Measurements from ENCODE around the gene DNAJC17.

DNAJC17 gene

DNA sequence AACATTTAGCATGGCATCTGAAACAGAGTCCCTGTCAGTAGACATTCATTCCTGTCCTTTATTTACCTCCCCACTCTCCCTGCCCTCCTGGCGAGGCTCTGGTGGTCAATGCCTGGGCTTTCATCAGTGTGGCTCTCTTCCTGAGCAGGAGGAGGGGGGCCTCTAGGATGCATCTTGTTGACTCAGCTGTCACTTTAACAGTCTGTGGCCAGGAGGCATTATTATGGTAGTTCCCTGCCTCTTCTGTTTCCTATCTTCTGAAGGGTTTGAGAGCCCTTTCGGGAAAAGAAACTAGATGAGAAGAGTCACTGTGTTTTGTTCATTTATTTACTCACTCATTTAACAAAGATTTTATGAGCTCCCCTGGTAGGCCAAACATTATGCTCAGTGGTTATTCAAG lies 23.6 kb upstream of the DNAJC17 start:
- DNase-seq (ENCODE audit: low read depth in 3 of 3) = no peak

DNA sequence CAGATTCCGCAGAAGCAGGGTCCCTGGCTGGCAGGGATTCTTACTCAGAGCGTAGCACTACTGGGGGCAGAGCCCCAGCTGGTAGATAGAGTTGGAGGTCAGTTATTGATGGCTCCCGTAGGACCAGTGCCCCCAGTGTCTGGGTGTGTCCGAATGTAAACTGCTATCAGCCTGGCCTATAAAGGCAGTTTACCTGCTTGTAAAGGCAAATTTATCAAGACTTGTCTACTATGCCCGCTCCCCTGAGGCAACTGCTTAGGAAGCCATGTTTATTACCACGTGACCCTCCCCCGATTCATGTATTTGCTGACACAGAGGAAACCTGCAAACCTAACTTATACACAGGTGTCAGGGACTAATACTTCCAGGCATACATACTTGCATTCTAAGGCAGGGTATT lies 21.8 kb upstream of the DNAJC17 start:
- no peak for DNase-seq (ENCODE audit: low read depth in 3 of 3)

DNA sequence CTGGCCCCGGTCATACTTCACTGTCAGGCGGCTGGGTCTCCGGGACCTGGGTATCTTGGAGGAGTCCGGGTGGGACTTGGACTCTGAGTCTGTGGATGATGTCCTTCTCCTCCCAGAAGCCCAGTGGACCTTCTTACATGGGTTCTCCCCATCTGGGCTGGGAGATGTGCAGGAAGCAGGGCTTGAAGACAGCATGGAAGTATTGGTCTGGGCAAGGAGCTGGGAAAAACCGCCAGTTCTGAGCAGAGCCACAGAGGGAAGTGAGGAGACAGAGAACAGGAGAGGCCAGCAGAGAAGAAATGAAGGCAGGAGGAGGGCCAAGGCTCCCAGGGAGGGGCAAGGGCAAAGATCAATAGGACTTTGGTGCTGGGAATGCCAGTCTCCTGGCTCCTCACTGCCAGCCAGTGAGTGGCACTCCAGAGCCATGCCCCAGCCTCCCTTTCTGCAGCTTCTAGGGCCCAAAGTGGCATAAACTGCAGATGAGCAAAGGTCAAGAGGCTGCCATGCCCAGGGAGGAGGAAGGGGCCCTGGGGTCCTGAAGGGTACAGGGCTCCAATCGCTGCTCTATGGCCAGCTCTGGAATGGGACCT lies 21.3 kb upstream of the DNAJC17 start, which contains the start of gene PPP1R14D:
Gene PPP1R14D, minus strand, starts transcription at position 262 of the 590 bp plus-strand sequence. Its CDS starts 67 bp downstream, at position 195.
- DNase-seq (ENCODE audit: low read depth in 3 of 3) = no peak

GRCh38 chr15:40826423-40827075 lies 19.3 kb upstream of the DNAJC17 start:
- DNase-seq (ENCODE audit: low read depth in 3 of 3) = no peak

DNA sequence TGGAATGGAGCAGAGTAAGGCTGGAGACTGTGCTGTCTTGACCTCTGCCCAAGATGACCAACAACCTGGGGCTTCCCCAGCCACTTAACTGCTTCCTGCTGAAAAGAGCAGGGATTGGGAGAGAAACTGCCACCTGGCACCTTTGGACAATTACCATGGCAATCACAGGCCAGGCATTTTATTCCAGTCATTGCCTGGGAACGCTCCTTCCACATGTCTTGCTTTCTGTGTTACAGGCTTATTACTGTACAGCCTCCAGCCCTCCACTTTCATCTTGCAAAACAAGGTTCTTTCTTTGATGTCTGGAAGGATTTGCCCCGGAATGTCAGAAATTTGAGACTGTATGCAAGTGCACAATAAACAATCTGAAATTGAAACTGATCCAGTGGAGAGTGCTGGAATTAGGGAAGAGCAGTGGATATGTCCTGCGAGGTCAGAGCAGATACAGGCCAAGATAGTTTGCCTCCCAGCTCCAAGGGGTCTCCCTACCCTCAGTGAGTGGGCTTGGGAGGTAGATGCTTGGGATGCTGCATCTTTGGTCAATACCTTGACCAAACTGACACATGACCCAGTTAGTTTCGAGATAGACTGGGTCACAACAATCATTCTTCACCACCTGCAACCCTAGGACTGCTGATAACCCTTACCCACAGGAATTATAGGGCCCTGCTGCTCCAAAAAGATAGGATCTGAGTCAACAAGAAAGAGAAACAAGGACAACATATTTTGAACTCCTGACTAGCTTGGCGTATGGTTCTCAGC lies 18.6 kb upstream of the DNAJC17 start:
- DNase-seq (ENCODE audit: low read depth in 3 of 3) = no peak

GRCh38 chr15:40823572-40824343 lies 16.5 kb upstream of the DNAJC17 start:
- DNase-seq (ENCODE audit: low read depth in 3 of 3) = no peak

GRCh38 chr15:40821195-40821594 lies 13.9 kb upstream of the DNAJC17 start:
- no peak for DNase-seq (ENCODE audit: low read depth in 3 of 3)

GRCh38 chr15:40819048-40819447 lies 11.8 kb upstream of the DNAJC17 start:
- DNase-seq (ENCODE audit: low read depth in 3 of 3) = no peak

DNA sequence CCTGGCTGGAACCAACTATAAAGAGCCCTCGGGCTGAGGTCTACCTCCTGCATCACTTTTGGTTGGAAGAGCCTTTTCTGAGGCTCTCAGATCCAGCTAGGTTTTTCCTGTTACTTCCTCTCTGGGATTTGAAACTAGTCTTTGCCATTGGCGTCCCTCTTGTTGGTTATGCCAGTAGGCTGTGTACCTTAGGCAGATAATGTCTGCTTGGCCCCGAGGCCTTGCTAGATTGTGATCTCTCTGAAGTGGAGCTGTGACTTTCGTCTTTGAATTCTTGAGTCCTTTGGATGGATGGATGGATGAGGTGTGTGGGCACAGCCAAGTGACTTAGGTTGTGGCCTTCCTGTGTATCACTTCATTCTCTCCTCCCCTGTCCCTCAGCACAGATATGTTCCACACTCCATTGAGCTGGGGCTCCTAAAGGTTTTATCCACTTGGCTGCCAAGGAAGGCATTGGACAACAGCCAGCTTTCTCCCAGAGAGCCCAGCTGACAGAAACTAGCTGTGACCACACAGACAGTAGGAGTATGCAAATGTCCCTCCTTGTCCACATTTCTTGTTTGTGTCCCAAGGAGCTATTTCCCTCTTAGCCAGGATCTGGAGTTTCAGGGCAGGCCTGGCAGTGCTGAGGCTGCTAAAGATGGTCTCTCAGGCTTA lies 7.9 kb upstream of the DNAJC17 start:
- DNase-seq (ENCODE audit: low read depth in 3 of 3) = no peak

DNA sequence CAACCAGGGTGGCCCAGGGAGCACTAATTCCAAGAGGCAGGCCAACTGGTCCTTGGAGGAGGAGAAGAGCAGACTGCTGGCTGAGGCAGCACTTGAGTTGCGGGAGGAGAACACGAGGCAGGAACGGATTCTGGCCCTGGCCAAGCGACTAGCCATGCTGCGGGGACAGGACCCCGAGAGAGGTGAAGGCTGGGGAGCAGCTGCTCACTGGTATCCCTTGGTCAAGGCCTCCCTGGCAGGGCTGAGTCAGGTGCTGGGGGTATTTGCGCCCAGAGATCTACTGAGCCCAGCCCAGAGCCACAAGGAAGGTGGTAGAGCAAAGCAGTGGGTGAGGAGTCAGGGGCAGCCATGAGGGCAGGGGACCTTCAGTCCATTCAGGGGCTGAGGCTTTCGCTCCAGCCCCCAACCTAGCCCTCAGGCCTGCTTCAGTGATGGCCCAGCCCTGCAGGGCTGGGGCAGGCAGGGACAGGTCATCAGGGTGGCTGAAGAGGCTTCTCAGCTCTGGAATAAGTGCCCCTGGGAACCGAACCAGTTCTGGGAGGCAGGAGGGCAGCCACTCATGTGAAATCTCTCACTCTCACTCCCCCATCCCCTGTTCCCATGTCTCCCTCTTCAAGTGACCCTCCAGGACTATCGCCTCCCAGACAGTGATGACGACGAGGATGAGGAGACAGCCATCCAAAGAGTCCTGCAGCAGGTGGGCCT lies 5.6 kb upstream of the DNAJC17 start:
- no peak for DNase-seq (ENCODE audit: low read depth in 3 of 3)

DNA sequence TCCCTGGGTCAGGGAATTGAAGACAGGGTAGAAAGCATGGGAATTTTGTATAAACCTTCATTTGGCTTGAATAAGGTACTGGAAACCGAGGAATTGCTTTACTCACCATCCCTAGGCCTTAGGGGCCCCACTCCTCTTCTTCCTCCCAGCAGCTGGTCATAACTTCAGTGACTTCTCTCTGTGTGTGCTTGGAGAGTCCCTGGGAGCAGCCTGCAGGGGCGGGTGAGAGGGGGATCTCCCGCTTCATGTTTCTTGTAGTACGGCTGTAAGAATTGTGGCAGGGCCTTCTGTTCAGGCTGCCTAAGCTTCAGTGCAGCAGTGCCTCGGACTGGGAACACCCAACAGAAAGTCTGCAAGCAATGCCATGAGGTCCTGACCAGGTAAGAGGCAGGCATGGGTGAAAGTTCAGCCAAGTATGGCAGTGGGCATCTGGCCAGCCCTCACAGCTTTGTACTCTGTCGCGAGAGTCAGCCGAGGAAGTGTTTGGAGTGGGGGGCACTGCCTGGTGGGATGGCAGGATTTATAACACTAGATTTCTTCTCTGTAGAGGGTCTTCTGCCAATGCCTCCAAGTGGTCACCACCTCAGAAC lies 1.7 kb upstream of the DNAJC17 start:
- no peak for DNase-seq (ENCODE audit: low read depth in 3 of 3)

- no peak for DNase-seq (ENCODE audit: low read depth in 3 of 3)
Observed at GRCh38 chr15:40807888-40808461, 702 bp upstream of the DNAJC17 start.

DNA sequence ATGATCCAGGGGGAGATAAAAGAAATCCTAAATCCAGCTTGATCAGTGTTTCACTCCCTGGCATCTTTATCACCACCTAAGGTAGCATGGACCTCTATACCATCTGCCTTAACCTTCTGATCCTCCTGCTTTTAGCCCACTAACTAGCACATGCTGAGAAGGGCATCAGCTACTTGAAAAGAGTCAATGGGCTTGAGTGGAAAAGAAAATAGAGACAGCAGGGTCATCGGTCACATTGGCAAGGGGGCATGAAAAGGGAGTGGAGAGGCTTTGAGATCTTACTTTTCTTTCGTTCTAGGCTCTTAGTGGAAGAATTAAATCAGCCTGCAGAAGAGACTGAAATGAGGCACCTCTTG lies 623 bp downstream of the DNAJC17 start:
- no peak for DNase-seq (ENCODE audit: low read depth in 3 of 3)

GRCh38 chr15:40803688-40804087 lies 3.6 kb downstream of the DNAJC17 start:
- no peak for DNase-seq (ENCODE audit: low read depth in 3 of 3)

- no peak for DNase-seq (ENCODE audit: low read depth in 3 of 3)
Observed at GRCh38 chr15:40803076-40803475, 4.2 kb downstream of the DNAJC17 start.

GRCh38 chr15:40799523-40799922 lies 7.8 kb downstream of the DNAJC17 start:
- DNase-seq (ENCODE audit: low read depth in 3 of 3) = no peak

DNA sequence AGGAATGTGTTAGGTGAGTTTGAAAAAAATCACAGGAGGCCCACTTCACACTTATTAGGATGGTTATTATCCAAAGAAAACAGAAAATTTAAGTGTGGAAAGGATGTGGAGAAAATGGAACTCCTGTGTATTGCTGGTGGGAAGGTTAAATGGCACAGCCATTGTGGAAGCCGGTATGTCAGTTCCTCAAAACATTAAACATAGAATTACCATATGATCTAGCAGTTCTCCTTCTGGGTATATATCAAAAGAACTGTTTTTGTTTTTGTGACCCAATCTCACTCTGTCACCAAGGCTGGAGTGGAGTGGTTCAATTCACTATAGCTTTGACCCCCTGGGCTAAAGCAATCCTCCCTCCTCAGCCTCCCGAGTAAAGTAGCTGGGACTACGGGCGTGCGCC lies 10.8 kb downstream of the DNAJC17 start:
- DNase-seq (ENCODE audit: low read depth in 3 of 3) = no peak

- no peak for DNase-seq (ENCODE audit: low read depth in 3 of 3)
Observed at GRCh38 chr15:40796041-40796440, 11.2 kb downstream of the DNAJC17 start.

DNA sequence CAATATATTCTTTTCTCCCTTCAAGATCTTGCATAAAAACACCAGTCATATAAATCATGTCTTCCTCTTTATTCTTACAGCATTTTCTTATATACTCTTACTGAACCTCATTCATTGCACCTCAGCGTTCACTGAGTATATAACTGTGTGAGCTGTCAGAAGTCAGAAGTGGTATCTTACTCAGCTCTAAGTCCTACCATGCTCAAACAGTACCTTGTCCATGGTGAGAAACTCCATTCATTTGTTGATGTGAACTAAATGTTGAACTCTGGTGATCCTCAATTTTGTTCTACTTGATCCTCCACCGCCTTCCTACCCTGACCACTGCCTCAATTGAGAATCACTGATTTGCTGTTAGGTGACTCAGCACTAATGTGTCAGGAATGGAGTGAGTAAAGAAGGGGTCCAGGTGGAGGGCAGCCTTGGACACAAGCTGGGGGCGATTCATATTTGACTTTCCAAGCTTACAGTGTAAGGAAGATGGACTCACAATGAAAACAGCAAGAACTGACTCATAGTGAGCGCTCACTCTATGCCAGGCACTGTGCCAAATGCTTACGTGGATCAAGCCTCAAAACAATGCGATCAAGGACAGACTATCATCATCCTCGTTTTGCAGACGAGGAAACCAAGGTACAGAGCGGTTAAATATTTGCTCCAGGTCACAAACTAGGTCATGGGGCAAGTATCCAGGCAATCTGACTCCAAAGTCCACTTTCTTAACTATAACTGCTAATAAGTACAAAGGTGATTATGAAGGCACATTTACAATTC lies 13.9 kb downstream of the DNAJC17 start:
- no peak for DNase-seq (ENCODE audit: low read depth in 3 of 3)

GRCh38 chr15:40792394-40792793 lies 14.9 kb downstream of the DNAJC17 start:
- no peak for DNase-seq (ENCODE audit: low read depth in 3 of 3)
